Liver (tissue), 3 donors: ENCODE results near the gene LHPP.

Source experiments
- CTCF ChIP-seq: fragments of 150-350 bp; IDR thresholded peaks from 2 replicates; pipeline ENCODE4 v1.5.1; 2017; ENCODE audit warnings: improper control_type of control experiment, low read depth, low read length; ENCODE audit not compliant: missing input control
- EGR1 ChIP-seq, 2 donors: IDR thresholded peaks; 2 replicates each; pipeline ENCODE4 v1.6.1; 2016 to 2018; ENCODE audit warnings: antibody characterized with exemption in 2 of 2, low read depth in 2 of 2
- donor health status: healthy.
- donor health status: healthy.

- TF ChIP-seq CTCF (no peak), EGR1 (IDR thresholded peaks at IDR 0.05; ENCODE audit: low read depth in 2 of 2) (no peak)
Observed at GRCh38 chr10:124653811-124654651, 192.4 kb downstream of the LHPP start.
